ENCODE data around the gene RBM3.

GRCh38 chrX:48592971-48593370 is 18.7 kb downstream of the RBM3 start:
- TF ChIP-seq BACH1 (IDR thresholded peaks at IDR 0.05; ENCODE audit: borderline replicate concordance): no peak
- no peak for TF ChIP-seq CTCF (IDR thresholded peaks at IDR 0.05 in 2 of 3, conservative IDR thresholded peaks at IDR 0.05 in 1 of 3; ENCODE audit: control insufficient read depth in 2 of 3, extremely low read depth in 1 of 3, insufficient read depth in 1 of 3, low read depth in 3 of 3, low read length in 3 of 3)
- TF ChIP-seq POLR2AphosphoS5 (IDR thresholded peaks at IDR 0.05; ENCODE audit: low read length): no peak
- no peak for TF ChIP-seq EZH2 (IDR thresholded peaks at IDR 0.05; ENCODE audit: borderline replicate concordance, control insufficient read depth, low read depth, low read length)
